WTC11 (cell line): Measurements from ENCODE around the gene OMD. TPM values are rescaled to one million over a fixed set of nuclear protein-coding genes. Genes with fewer than 3 reads are reported as not detected.

ENCODE experiments used
- ATAC-seq: fragments of 200-7000 bp; cut with Tn5 transposase; 2 replicates; pipeline ENCODE4 v1.10.0; 2021; ENCODE audit warnings: mild to moderate bottlenecking, moderate library complexity
- CTCF ChIA-PET: fragments of 300-600 bp; sonication (Branson Sonifier 250); formaldehyde crosslinking; loops from one replicate; lab custom pipeline; 2021; ENCODE audit warnings: antibody characterized with exemption; lab: Charles Lee
- POLR2A ChIA-PET: fragments of 350-600 bp; sonication (Branson Sonifier 250); formaldehyde crosslinking; loops from one replicate; lab custom pipeline; 2021; ENCODE audit warnings: antibody characterized with exemption; lab: Charles Lee
- DNase-seq: peaks from one replicate; pipeline ENCODE4 v3.0.0; 2021; ENCODE audit warnings: low spot score
- H3K27ac Mint-ChIP-seq: 2 replicates; pipeline ENCODE4 v1.8.0; 2021; ENCODE audit warnings: mixed read lengths
- H3K27me3 Mint-ChIP-seq: 2 replicates; pipeline ENCODE4 v1.8.0; 2021; ENCODE audit warnings: low read depth, mild to moderate bottlenecking, moderate library complexity, mixed read lengths
- H3K36me3 Mint-ChIP-seq: 2 replicates; pipeline ENCODE4 v1.8.0; 2021; ENCODE audit warnings: mixed read lengths
- H3K4me1 Mint-ChIP-seq: 2 replicates; pipeline ENCODE4 v1.8.0; 2022; ENCODE audit warnings: mixed read lengths
- H3K4me3 Mint-ChIP-seq: 2 replicates; pipeline ENCODE4 v1.8.0; 2021; ENCODE audit warnings: mild to moderate bottlenecking, moderate library complexity, mixed read lengths
- H3K9me3 Mint-ChIP-seq: 2 replicates; pipeline ENCODE4 v1.8.0; 2021; ENCODE audit warnings: mixed read lengths
- AFF4 ChIP-seq: sonication (generic); formaldehyde crosslinking; IDR thresholded peaks from 2 replicates; pipeline ENCODE4 v1.8.1; 2023; ENCODE audit warnings: mild to moderate bottlenecking, missing genetic modification reagents, borderline replicate concordance
- CDX4 ChIP-seq: fragments of 250-450 bp; sonication (Bioruptor Pico); IDR thresholded peaks from 2 replicates; pipeline ENCODE4 v1.9.0; 2021; ENCODE audit warnings: moderate library complexity, mild to moderate bottlenecking, inconsistent platforms, borderline replicate concordance
- CREM ChIP-seq: sonication (generic); formaldehyde crosslinking; IDR thresholded peaks from 2 replicates; pipeline ENCODE4 v1.8.1; 2022; ENCODE audit warnings: mild to moderate bottlenecking, missing genetic modification reagents, moderate library complexity
- E2F4 ChIP-seq: sonication (generic); formaldehyde crosslinking; IDR thresholded peaks from 2 replicates; pipeline ENCODE4 v1.8.1; 2022; ENCODE audit warnings: low read depth, mild to moderate bottlenecking, moderate library complexity, missing genetic modification reagents, borderline replicate concordance
- FOXJ3 ChIP-seq: sonication (generic); formaldehyde crosslinking; IDR thresholded peaks from 2 replicates; pipeline ENCODE4 v1.9.0; 2021; ENCODE audit warnings: missing genetic modification reagents, mild to moderate bottlenecking, borderline replicate concordance
- FOXP1 ChIP-seq: sonication (generic); formaldehyde crosslinking; IDR thresholded peaks from 2 replicates; pipeline ENCODE4 v1.8.0; 2022; ENCODE audit warnings: missing genetic modification reagents, mild to moderate bottlenecking, moderate library complexity, borderline replicate concordance
- GTF2I ChIP-seq: fragments of 250-450 bp; sonication (Bioruptor Pico); conservative IDR thresholded peaks from 2 replicates; pipeline ENCODE4 v1.4.0; 2021; ENCODE audit warnings: mild to moderate bottlenecking
- IRF1 ChIP-seq: sonication (generic); formaldehyde crosslinking; IDR thresholded peaks from 2 replicates; pipeline ENCODE4 v1.8.0; 2023; ENCODE audit warnings: missing genetic modification reagents
- JAZF1 ChIP-seq: fragments of 250-450 bp; sonication (Bioruptor Pico); IDR thresholded peaks from 2 replicates; pipeline ENCODE4 v1.9.0; 2021; ENCODE audit warnings: moderate library complexity, mild to moderate bottlenecking, inconsistent platforms
- NFE2L1 ChIP-seq: sonication (generic); formaldehyde crosslinking; IDR thresholded peaks from 2 replicates; pipeline ENCODE4 v1.8.1; 2023; ENCODE audit warnings: missing genetic modification reagents
- NR1H2 ChIP-seq: sonication (generic); formaldehyde crosslinking; IDR thresholded peaks from 2 replicates; pipeline ENCODE4 v1.9.0; 2021; ENCODE audit warnings: mild to moderate bottlenecking, moderate library complexity, missing genetic modification reagents
- OVOL2 ChIP-seq: fragments of 250-450 bp; sonication (Bioruptor Pico); IDR thresholded peaks from 2 replicates; pipeline ENCODE4 v1.9.0; 2021; ENCODE audit warnings: mild to moderate bottlenecking, borderline replicate concordance
- PRRX2 ChIP-seq: fragments of 250-450 bp; sonication (Bioruptor Pico); IDR thresholded peaks from 2 replicates; pipeline ENCODE4 v1.8.0; 2021; ENCODE audit warnings: mild to moderate bottlenecking
- RORB ChIP-seq: fragments of 250-450 bp; sonication (Bioruptor Pico); IDR thresholded peaks from 2 replicates; pipeline ENCODE4 v1.9.0; 2021; ENCODE audit warnings: mild to moderate bottlenecking
- SP1 ChIP-seq: sonication (generic); formaldehyde crosslinking; conservative IDR thresholded peaks from 2 replicates; pipeline ENCODE4 v1.8.1; 2022; ENCODE audit warnings: missing genetic modification reagents
- TEAD1 ChIP-seq: sonication (generic); formaldehyde crosslinking; IDR thresholded peaks from 2 replicates; pipeline ENCODE4 v1.8.0; 2022; ENCODE audit warnings: mild to moderate bottlenecking, missing genetic modification reagents
- ZNF121 ChIP-seq: sonication (generic); formaldehyde crosslinking; IDR thresholded peaks from 2 replicates; pipeline ENCODE4 v1.8.0; 2023; ENCODE audit warnings: missing genetic modification reagents
- ZNF138 ChIP-seq: sonication (generic); formaldehyde crosslinking; conservative IDR thresholded peaks from 2 replicates; pipeline ENCODE4 v1.8.1; 2022; ENCODE audit warnings: mild to moderate bottlenecking, moderate library complexity, missing genetic modification reagents
- ZNF416 ChIP-seq: fragments of 250-450 bp; sonication (Bioruptor Pico); IDR thresholded peaks from 2 replicates; pipeline ENCODE4 v1.9.0; 2021; ENCODE audit warnings: mild to moderate bottlenecking, inconsistent platforms
- ZNF423 ChIP-seq: fragments of 250-450 bp; sonication (Bioruptor Pico); IDR thresholded peaks from 2 replicates; pipeline ENCODE4 v2.1.2; 2022; ENCODE audit warnings: mild to moderate bottlenecking, moderate library complexity
- ZNF425 ChIP-seq: fragments of 250-450 bp; sonication (Bioruptor Pico); conservative IDR thresholded peaks from 2 replicates; pipeline ENCODE4 v1.9.0; 2021; ENCODE audit warnings: mild to moderate bottlenecking
- total RNA-seq: library from RNA; stranded (reverse); gene quantifications from 3 replicates; pipeline ENCODE4 v1.2.3, GENCODE V29; 2021

OMD gene
- total RNA-seq, 1 experiment from 2014 or later: not detected

- TF ChIP-seq ZNF425: no peak
- no peak for TF ChIP-seq FOXJ3 (CRISPR knock-in tag)
- TF ChIP-seq ZNF138 (CRISPR knock-in tag): no peak
- TF ChIP-seq SP1 (CRISPR knock-in tag): no peak
- no peak for TF ChIP-seq JAZF1 (CRISPR knock-in tag)
- TF ChIP-seq IRF1 (CRISPR knock-in tag): no peak
- TF ChIP-seq ZNF416: no peak
Observed at GRCh38 chr9:92440751-92441046, 16.4 kb upstream of the OMD start (continued).

- DNase-seq (no peak), ATAC-seq (no peak)
- H3K36me3 Mint-ChIP-seq: no peaks in the 10 kb centered on the region
- peaks cover 10% of the 10 kb centered on the region for H3K9me3 Mint-ChIP-seq
- H3K27me3 Mint-ChIP-seq: no peaks in the 10 kb centered on the region
- no peak overlapping the region for H3K4me3 Mint-ChIP-seq
- POLR2A ChIA-PET: no interaction called here
- TF ChIP-seq NR1H2 (CRISPR knock-in tag): no peak
- TF ChIP-seq PRRX2 (CRISPR knock-in tag): no peak
- TF ChIP-seq CREM (CRISPR knock-in tag): no peak
- no peak for TF ChIP-seq ZNF121 (CRISPR knock-in tag)
- TF ChIP-seq TEAD1: no peak
- TF ChIP-seq FOXP1: no peak
- no peak for TF ChIP-seq ZNF416
- no peak for TF ChIP-seq RORB
- TF ChIP-seq ZNF423: no peak
- TF ChIP-seq CDX4 (CRISPR knock-in tag): no peak
- no peak for TF ChIP-seq GTF2I (CRISPR knock-in tag)
- no peak for TF ChIP-seq AFF4 (CRISPR knock-in tag)
- TF ChIP-seq E2F4 (CRISPR knock-in tag): no peak
- TF ChIP-seq OVOL2 (CRISPR knock-in tag): no peak
- TF ChIP-seq NFE2L1: no peak
- H3K27ac Mint-ChIP-seq: no peak overlapping the region
- CTCF ChIA-PET: no interaction called here
- no peaks in the 10 kb centered on the region for H3K4me1 Mint-ChIP-seq
Observed at GRCh38 chr9:92439921-92440750, 15.9 kb upstream of the OMD start.
